ENCODE measurements around the gene PCDH1.

DNA sequence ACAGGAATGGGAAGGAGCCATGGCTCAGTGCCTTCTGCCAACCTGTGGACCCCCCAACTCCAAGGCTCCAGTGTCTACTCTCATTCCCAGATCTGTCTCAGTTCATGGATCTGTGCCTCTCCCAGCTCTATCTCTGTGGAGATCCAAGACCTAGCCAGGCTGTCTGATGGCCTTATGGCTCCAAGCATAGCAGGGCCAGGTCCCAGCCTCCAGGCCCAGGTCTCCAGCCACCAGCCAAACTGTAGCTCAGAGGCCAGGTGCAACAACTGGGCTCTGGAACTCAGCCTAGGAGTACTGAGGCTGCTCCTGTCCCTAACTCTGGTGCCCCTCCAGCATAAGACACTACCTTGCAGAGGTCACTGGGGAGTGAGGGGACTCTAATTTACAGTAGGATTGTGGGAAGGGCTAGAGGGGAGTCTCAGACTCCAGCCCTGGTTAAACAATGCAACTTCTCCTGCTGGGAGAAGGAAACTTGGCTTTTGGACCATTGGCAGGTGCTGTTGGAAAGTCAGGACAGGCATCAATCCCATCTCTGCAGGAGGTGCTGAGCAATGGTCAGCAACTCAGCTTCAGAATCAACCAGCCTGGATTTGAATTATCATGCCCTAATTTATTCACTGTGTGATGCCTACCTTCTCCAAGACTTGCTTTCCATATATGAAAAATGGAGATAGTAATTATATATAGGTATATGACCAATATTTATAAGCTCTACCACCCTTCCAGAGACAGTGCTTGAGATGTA is 63.0 kb downstream of the PCDH1 start:
- TF ChIP-seq POLR2A (IDR thresholded peaks at IDR 0.05) (no peak), POLR2AphosphoS5 (IDR thresholded peaks at IDR 0.05) (no peak)
- TF ChIP-seq, protein P1, sequence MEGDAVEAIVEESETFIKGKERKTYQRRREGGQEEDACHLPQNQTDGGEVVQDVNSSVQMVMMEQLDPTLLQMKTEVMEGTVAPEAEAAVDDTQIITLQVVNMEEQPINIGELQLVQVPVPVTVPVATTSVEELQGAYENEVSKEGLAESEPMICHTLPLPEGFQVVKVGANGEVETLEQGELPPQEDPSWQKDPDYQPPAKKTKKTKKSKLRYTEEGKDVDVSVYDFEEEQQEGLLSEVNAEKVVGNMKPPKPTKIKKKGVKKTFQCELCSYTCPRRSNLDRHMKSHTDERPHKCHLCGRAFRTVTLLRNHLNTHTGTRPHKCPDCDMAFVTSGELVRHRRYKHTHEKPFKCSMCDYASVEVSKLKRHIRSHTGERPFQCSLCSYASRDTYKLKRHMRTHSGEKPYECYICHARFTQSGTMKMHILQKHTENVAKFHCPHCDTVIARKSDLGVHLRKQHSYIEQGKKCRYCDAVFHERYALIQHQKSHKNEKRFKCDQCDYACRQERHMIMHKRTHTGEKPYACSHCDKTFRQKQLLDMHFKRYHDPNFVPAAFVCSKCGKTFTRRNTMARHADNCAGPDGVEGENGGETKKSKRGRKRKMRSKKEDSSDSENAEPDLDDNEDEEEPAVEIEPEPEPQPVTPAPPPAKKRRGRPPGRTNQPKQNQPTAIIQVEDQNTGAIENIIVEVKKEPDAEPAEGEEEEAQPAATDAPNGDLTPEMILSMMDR (IDR thresholded peaks at IDR 0.05 in 8 of 11, conservative IDR thresholded peaks at IDR 0.05 in 3 of 11) = no peak
